Activated CD8-positive, alpha-beta memory T cell treated with anti-CD3 and anti-CD28 coated beads, Interleukin-2, amount 50 U/mL, for 1 hour (primary cell): ENCODE measurements around the gene TAF4.
"Not testable (repeated sequence)": the region's sequence is repeated elsewhere in the genome, so short reads cannot be mapped to it uniquely, and the experiment has no call there.

Experiments used
- DNase-seq: peaks from one replicate; pipeline ENCODE4 v3.0.0-alpha.2; 2020; ENCODE audit errors: extremely low read depth

The TAF4 gene

DNA sequence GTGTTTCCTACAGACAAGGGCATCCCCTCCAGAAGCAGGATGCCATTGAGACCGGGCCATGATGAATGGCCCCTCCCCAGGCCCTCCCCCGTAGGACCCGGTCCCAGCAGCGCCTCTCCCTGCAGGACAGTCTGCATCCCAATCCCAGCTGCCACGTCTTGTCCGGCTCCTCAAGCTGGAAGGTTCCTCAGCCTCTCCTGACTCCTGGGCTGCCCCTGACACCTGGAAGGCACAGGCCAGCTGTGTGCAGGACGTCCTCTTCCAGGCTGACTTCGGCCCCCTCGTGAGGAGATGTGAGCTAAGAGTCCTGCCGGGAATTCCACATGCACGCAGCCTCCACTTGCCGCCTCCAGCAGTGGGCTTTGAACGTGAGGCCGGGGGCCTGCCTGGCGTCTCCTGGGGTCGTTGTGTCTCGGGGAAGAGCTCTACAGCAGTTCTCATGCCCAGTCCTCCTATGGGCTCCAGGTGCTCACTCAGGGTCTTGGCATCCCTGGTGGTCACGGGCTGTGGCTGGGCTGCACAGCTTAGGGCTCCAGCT, 64.4 kb downstream of the TAF4 start:
- DNase-seq = no peak

DNA sequence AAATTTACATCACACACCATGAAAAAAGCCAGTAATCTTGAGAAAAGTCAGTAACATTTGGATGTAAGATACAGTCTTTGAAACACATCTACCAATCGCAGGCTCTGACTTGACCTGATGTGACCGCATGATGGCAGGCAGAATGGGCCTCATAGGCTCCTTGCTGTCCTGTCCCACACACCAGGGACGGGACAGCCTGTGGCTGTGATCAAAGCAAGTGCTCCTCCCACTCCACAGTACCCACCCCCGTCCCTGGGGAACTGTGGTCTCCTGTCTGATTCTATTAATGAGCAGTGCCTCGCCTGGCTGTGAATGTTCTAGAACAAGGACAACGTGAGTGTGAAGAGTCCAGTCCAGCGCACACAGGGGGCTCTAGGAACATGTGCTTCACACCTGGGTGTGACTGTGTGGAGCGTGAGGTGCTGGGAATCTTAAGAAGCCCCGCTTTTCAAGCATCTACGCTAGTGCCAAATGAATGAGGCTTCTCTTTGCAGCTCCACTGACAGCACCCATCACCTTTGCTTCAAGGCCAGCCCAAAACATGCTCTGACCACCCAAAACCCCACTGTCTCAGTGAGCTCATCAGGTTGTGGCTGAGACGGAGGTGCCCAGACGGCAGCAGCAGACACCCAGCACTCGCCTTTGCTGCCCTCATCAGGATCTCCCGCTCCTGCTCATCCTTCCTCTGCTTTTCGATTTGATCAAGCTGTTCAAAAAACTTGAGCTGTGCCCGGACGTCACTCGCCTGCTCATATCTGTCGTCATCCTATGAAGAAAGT, 67.1 kb downstream of the TAF4 start:
- no peak for DNase-seq

DNA sequence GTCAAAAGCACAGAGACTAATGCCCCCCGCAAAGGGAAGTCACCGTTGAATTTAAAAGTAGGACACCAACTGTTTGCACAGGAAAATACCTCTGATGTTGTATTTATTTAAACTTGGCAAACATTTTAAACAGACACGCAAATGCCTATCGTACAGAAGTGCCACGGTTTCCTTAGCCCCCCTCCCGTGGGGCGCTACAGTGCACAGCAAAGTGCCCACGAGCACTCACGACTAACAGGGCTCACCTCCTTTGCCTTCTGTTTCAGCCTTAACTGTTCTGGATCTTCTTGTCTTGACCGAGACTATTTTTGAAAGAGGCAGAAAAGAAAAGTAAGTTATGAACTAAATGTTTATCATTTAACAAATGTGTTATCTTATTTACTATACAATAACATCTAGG, 67.8 kb downstream of the TAF4 start:
- DNase-seq = no peak

DNA sequence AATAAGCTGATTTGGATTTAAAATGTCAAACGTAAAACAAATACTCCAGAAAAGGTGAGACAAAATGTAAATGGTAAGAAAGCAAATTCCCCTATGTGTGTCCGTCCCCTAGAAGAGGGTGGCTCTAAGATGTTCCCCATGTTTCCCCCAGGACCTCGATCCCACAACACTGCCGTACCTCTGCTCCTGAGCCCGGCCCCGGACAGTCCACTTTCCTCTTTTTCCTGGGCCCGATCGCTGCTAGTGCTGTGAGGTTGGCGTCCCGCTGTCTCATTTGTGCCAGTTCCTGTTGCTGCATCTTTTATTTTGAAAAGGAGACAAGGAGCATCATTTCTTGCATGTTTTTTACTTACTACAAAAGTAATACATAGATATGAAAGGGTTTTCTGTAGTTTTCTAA, 68.3 kb downstream of the TAF4 start:
- no peak for DNase-seq

DNA sequence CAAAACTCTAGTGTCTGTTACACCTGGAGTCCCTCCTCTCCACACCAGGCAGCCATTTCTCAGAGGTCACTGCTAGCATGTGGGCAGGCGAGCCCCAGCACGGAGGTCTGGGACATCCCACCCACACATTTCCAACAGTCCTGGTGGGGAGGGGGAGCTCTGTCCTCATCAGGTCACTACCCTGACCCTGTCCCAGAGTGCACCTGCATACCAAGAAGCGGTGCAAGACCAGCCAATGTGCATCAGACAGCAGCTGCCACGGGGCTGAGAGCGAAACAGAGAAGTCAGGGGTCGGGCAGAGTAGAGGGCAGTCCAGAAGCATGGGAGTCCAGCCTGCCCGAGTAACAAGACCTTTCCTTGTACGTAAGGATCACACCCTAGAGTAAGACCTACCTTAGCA, 71.1 kb downstream of the TAF4 start:
- no peak for DNase-seq

DNA sequence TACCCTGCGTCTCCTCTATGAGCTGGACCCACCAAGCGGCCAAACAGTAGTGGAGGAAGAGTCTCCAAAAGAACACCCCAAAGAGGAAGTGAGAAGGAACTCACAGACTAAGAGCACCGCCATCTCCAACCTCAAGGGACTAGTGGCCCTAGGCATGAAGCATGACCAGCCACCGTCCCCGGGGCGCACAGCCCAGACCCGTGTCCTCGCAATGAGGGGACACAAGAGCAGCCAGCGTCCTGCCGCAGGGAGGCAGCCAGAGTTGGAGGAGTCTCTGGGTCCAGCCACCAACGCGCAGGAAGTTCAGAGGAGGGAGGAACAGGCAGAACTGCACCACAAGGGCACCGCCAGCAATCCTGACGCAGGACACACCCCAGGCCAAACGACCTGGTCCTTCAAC, 72.6 kb downstream of the TAF4 start:
- no peak for DNase-seq

DNA sequence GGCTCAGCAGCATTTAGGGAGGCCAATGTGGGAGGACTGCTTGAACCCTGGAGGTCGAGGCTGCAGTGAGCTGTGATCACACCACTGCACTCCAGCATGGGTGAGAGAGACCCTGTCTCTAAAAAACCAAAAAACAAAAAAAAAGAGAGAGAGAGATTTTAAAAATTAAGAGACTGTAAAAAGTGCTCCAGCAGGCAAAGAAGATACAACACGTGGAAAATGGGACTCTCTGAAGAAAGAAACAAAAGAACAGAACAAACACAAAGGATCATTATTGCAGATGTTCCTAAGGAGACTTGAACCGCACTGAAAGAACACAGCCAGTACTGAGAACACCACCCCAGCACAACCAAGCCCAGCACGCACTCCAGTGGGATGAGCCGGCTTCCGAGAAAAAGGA, 74.2 kb downstream of the TAF4 start:
- no peak for DNase-seq

DNA sequence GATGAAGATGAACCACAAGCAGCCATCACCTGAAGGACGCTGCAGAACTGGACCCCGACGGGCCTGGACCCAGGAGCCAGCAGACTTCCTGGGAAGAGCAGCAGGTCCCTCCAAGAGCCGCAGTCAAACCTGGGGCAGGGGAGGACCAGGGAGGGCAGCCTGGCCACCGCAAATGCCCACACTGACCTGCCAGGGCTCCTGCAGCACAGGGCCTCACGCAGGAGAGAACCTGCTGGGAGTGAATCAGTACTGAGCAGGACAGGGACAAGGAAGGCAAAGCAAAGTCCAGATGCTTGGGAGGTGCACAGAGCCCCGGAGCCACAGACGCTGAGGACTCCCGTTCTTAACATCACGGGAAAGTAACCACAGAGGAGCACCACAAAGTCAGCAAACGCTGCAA, 75.2 kb downstream of the TAF4 start:
- no peak for DNase-seq

DNA sequence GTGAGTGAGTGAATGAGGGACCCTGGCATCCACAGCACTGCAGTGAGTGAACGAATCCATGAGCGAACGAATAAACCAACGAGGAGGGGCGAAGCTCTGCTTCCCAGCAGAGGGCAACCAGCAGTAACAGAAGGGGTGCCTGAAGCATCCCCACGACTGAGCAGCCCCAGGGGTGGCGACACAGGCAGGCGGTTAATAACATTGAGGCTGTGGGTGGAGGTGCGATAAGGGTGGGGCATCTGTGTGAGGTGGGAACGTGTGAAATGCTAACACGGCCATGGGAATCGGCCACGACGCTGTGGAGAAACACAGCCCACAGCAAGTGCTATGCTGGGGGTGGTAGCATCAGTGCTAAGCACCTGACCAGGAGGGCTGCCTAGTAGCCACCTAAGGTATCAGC, 75.9 kb downstream of the TAF4 start:
- no peak for DNase-seq

DNA sequence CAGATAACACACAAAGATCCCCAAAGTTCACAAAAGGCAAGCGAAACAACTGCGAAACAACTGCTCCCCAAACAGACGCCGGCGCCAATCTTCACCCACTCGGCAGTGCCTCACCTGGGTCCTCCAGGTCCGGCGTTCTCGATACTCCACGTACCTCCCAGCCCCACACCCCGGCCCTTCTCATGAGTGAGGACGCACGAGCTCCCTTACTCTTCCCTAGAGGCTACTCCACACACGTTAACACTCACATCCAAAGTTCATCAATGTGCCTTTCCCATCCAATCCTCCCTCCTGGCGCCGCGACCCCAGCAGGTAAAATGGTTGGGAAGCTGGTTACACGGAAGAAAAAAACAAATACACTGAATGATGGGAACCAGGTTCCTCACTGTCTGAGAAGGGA, 77.0 kb downstream of the TAF4 start:
- DNase-seq = no peak

DNA sequence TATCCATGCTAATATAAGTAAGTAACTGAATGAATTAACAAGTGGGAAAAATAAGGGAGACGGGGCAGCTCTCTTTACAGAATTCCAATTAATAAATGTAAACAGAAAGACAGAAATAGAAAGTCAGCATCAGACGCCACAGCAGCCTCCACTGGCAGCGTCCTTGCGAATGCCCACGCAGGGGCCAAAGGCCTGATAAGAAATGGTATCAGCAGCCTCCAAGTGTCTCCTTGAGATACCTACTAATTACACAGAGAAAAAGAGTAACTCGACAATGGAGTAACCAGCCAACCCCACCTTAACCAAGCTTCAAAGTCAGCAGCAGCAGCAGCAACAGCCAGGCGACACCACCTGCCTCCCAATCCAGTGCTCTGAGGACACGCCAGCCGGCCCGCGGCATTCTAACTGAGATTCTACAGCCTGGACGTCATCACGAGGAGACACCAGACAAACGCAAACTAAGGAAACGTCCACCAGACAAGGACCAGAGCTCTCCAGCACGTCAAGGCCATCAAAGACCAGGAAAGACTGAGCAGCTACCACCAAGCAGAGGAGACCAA, 78.8 kb downstream of the TAF4 start:
- DNase-seq = no peak

DNA sequence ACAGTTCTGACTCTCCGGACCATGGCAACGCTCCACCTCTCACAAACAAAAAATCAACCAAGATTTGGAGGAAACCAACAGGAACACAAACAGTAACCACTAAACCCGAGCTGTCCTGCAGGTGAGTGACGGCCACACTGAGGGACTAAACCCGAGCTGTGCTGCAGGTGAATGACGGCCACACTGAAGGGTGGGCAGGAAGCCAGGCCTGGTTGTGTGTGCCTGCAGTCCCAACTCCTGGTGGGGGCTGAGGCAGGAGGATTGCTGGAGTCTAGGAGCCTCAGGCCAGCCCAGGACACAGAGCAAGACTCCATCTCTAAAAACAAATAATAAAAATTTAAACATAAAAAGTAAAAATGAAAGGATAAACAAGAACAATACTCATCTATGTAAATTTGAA, 80.6 kb downstream of the TAF4 start:
- no peak for DNase-seq

DNA sequence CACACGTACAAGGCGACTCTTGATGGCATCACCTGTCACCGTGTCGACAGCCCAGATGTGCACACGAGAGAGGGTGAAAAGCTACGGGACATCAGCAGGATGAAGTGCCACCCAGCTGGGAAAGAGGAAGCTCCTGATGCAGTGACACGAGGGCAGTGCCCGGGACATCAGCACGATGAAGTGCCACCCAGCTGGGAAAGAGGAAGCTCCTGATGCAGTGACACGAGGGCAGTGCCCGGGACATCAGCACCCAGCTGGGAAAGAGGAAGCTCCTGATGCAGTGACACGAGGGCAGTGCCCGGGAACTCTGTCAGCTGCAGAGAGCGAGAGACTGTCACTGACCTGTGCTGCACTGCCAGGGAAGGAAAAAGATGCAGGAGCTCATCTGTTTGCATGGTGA, 81.2 kb downstream of the TAF4 start:
- DNase-seq = not testable (repeated sequence)

DNA sequence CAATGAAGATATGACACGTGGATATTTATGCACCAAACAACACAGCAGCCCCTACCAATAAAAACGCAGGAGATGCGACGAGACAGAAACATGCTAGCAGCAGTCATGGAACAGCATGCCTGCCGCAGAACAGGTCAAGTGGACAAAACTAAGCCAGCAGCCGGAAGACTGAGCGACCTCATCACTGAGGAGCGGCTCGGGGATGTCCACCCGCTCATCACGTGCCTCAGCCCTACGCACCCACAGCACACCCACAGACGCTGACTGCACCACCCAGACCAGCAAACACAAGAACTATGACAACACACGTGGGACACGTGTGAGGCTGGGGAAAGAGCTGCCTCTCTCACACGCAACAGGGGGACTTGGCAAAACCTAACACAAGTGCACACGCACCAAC, 81.7 kb downstream of the TAF4 start:
- no peak for DNase-seq

DNA sequence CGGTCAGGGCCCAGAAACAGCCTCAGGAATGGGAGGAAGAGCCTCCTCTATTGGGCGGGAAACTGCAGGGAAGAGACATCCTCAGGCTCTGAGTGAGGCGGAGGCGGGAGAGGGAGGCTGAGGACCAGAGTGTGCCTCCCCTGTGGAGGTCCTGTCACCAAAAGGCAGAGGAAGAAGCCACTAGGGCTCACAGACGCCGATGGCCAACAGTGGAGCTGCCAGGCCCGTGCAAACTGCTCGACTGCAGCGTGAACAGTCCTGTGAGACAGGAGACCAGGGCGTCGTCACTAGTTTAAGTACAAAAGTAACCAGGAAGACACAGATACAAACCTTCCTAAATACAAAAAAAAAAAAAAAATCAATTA, 82.7 kb downstream of the TAF4 start:
- DNase-seq = no peak

DNA sequence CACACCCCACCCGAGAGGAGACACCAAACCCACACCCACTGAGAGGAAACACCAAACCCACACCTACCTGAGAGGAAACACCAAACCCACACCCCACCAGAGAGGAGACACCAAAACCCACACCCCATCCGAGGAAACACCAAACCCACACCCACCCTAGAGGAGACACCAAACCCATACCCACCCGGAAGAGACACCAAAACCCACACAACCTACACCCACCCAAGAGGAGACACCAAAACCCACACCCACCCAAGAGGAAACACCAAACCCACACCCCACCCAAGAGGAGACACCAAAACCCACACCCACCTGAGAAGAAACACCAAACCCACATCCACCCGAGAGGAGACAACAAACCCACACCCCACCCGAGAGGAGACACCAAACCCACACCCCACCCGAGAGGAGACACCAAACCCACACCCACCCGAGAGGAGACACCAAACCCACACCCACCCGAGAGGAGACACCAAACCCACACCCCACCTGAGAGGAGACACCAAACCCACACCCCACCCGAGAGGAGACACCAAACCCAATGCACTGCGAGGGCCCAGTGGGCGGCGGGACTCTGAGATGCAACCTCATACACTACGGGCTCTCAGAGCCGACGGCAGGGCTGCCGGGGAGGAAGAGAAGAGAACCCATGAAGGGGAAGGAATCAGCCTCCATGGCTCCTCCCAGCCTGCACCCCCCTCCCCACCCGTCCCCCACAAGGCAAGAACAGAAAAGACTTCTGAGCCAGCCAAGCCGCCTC, 83.3 kb downstream of the TAF4 start:
- no peak for DNase-seq

DNA sequence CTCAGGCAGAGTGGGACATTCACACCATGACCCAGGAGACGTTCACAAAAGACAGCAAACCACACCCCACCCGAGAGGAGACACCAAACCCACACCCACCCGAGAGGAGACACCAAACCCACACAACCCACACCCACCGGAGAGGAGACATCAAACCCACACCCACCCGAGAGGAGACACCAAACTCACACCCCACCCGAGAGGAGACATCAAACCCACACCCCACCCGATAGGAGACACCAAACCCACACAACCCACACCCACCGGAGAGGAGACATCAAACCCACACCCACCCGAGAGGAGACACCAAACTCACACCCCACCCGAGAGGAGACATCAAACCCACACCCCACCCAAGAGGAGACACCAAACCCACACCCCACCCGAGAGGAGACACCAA, 84.0 kb downstream of the TAF4 start:
- not testable (repeated sequence) for DNase-seq

DNA sequence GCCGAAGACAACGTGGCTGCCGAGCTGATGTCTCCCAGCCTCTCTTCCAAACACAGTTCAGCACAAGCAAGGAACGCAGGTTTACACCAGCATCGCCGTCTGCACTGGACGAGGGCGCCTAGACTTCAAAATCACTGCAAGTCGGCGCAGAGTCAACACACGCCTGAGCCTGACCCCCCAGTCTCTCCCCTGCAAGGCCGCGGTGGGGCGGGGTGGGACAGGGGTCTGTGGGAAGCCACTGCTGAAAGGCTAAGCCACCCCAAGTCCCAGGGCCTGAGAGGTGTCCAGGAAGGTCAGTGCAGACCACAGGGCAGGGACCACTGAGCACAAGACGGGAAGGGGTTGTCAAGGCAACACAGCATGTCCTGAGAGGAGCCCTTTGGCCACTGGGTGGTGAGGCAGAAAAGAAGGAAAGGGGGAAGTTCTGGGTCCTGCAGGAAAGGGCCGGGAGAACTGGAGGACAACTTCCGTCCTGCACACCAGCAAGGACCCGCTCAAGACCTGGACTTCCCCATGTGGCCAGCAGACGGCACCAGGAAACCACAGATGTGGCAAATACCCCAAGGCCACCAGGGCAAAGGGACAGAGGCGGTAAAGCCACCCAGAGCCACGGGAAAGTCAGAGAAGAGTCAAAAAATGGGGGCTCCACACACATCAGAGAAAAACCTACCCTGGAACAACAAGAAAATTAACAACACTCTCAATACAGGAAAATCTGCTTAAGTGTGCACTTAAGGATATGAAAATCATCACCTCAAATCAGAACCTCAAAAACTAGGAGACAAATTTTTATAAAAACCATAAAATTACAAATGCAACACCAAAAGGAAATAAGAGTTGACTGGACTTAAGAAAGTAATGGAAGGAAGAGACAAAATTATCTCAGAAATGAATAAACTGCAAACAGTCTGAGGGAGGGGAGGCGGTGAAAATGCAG, 84.8 kb downstream of the TAF4 start:
- no peak for DNase-seq

DNA sequence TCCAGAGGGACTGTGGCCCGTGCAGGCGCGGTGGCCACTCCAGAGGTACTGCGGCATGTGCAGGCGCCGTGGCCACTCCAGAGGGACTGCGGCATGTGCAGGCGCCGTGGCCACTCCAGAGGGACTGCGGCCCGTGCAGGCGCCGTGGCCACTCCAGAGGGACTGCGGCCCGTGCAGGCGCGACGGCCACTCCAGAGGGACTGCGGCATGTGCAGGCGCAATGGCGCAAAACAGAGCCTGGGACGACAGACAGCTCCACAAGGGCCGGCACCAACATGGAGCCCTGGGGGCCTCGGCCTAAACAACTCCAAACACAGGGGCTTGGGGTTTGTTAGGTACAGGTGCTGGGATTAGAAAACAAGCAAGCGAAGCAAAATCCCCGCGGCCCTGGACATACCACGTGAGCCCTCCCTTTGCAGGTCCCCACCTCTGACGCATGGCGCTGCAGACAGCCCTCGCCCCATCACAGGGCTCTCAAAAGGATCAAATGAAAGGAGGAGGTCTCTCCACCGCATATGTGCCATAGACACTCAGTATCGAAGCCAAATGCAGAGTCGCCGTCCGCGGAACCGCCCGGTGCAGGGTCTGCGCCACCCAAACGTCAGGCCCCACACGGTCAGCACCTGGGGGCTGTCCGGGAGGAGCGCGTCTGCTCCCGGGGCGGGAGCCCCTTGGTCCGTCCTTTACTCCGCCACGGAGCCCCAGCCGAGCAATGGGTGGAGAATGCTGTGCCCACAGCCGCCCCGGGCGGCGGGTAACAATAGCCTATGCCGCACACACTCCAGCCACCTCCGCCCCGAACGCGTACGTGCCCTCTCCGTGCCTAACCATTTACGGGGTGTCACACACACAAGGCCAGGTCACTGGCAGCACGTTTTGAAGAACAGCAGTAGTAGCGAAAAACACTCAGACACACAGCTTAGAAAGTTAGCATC, 85.7 kb downstream of the TAF4 start:
- DNase-seq = no peak

DNA sequence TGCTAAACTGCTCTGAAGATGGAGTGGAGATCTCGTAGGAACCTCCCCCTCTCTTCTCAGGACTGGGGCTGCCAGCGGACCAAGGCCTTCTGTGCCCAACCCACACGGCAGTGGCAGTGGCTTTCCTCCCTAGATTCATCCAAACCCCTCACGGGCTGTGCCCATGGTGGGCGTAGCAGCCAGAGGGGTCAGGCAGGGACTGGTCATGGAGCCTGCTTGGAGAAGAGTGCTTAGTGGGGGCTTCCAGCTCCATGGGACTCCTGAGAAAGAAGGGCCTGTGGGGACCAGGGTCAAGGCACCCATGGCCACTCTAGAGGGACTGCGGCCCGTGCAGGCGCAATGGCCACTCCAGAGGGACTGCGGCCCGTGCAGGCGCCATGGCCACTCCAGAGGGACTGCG, 86.6 kb downstream of the TAF4 start:
- DNase-seq = no peak

DNA sequence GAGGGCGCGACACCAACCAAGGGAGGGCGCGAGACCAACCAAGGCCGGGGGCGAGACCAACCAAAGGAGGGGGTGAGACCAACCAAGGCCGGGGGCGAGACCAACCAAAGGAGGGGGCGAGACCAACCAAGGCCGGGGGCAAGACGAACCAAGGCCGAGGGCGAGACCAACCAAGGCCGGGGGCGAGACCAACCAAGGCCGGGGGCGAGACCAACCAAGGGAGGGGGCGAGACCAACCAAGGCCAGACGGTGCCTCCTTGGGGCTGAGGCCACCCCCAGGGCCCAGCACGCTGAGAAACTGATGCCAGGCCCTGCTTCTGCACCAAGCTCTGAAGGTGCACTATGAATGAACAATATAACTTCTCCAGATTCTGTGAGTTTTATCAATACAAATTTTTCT, 87.2 kb downstream of the TAF4 start:
- DNase-seq = no peak
